Osteoblast (primary cell): ENCODE measurements around the gene ENTREP1. TPM values are rescaled to one million over a fixed set of nuclear protein-coding genes. Genes with fewer than 3 reads are reported as not detected.

Source experiments
- DNase-seq: peaks from one replicate; pipeline ENCODE4 v3.0.0; 2011; ENCODE audit warnings: low spot score, mixed read lengths; ENCODE audit not compliant: insufficient read length; ENCODE audit errors: missing footprints
- H2AFZ ChIP-seq: 2 replicates; pipeline ENCODE4 v1.6.0; 2011; ENCODE audit warnings: mild to moderate bottlenecking, low read length
- H3K27ac ChIP-seq: 2 replicates; pipeline ENCODE4 v1.5.1; 2011; ENCODE audit warnings: mild to moderate bottlenecking, low read depth, low read length, moderate library complexity
- H3K27me3 ChIP-seq: 2 replicates; pipeline ENCODE4 v1.6.0; 2012; ENCODE audit warnings: mild to moderate bottlenecking, control low read depth, inconsistent platforms, low read length, moderate library complexity; ENCODE audit not compliant: insufficient read depth
- H3K36me3 ChIP-seq: 2 replicates; pipeline ENCODE4 v1.5.1; 2011; ENCODE audit warnings: mild to moderate bottlenecking, low read length, control low read depth, moderate library complexity; ENCODE audit not compliant: insufficient read depth
- H3K4me1 ChIP-seq: 2 replicates; pipeline ENCODE4 v1.5.1; 2011; ENCODE audit warnings: mild to moderate bottlenecking, low read length, control low read depth, moderate library complexity; ENCODE audit not compliant: insufficient read depth
- H3K4me2 ChIP-seq: 2 replicates; pipeline ENCODE4 v1.6.0; 2011; ENCODE audit warnings: mild to moderate bottlenecking, low read length; ENCODE audit not compliant: insufficient read depth
- H3K4me3 ChIP-seq: fragments of 200-600 bp; sonication (generic); 3 replicates; pipeline ENCODE4 v1.5.1; 2012; ENCODE audit warnings: mild to moderate bottlenecking, low read length, inconsistent platforms; ENCODE audit not compliant: insufficient read depth
- H3K79me2 ChIP-seq: 2 replicates; pipeline ENCODE4 v1.6.0; 2012; ENCODE audit warnings: mild to moderate bottlenecking, low read length, control low read depth, inconsistent platforms; ENCODE audit not compliant: insufficient read depth
- H3K9me3 ChIP-seq: 2 replicates; pipeline ENCODE4 v1.5.1; 2011; ENCODE audit warnings: low read depth, low read length, control low read depth
- H4K20me1 ChIP-seq: 2 replicates; pipeline ENCODE4 v1.6.0; 2012; ENCODE audit warnings: mild to moderate bottlenecking, low read length, control low read depth; ENCODE audit not compliant: insufficient read depth
- CTCF ChIP-seq: IDR thresholded peaks from 2 replicates; pipeline ENCODE4 v1.5.1; 2011; ENCODE audit warnings: mild to moderate bottlenecking, low read depth, low read length, moderate library complexity; ENCODE audit errors: extremely low read depth
- total RNA-seq: library from RNA; depleted of rRNA; stranded (reverse); fragments of >200 nt; gene quantifications from 2 replicates; pipeline ENCODE4 v1.2.3, GENCODE V29; 2012

ENTREP1 gene
- total RNA-seq, 1 donor: under 0.01 TPM

DNA sequence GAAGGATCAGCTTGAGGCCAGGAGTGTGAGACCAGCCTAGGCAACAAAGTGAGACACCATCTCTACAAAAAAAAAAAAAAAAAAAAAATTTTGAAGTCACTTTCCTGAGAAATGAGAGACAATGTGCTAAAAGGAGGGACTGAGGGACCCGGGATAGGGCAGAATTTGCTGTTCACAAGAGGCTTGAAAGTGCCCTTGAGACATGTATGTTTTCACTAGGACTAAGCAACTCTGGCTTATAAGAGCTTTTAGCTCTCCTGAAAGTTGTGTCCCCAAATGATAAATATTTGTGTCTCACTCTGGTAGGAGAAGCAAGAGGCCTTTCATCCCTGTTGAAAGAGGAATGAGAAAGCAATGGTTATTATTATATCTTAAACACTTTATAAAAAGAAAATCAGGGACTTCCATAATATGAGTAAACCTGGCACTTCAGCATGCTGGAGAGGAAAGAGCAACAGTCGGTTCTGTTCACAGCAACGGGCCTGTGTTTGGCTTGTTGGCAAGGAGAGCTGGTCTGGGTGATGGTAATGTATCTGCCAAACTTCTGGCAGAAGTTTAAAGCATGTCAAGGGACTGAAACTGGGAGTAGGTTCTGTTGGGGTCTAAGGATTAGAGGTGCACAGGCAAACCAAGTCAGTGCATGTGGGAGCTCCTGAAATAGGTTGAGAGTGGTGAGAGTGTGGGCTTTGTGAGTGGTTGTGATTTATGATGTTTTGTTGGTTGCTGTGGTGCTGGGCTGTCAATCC, 32.2 kb downstream of the ENTREP1 start:
- no peaks in the 10 kb centered on the region for H3K9me3 ChIP-seq
- H3K27me3 ChIP-seq: peaks cover 9% of the 10 kb centered on the region
- H3K4me2 ChIP-seq: no peak overlapping the region
- TF ChIP-seq CTCF: no peak
- no peaks in the 10 kb centered on the region for H3K4me1 ChIP-seq
- H4K20me1 ChIP-seq: no peaks in the 10 kb centered on the region
- H3K36me3 ChIP-seq: no peaks in the 10 kb centered on the region
- H3K79me2 ChIP-seq: no peaks in the 10 kb centered on the region
- H2AFZ ChIP-seq: no peak overlapping the region
- H3K27ac ChIP-seq: no peak overlapping the region
- H3K4me3 ChIP-seq: no peak overlapping the region
- no peak for DNase-seq

DNA sequence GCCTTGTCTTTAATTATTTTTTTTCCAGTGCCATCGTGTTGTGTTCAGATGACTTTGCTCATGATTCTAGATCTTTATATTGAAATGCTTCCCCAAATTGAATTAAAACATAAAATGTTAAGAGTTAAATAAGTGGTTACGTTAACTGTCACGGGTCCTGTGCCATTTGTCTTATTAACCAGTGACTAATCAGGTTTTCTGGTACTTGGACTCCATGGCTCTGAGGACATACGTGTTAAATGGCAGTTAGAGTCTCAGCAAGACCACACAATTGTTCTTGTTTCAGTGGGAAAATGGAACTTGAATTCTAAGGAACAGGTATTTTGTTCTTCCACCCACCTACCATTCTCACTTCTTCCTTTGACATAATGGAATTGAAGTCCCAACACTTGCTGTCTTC, 32.8 kb downstream of the ENTREP1 start:
- TF ChIP-seq CTCF: no peak
- no peaks in the 10 kb centered on the region for H3K4me1 ChIP-seq
- no peak overlapping the region for H3K4me3 ChIP-seq
- no peak overlapping the region for H3K4me2 ChIP-seq
- no peak overlapping the region for H3K27ac ChIP-seq
- no peaks in the 10 kb centered on the region for H3K9me3 ChIP-seq
- H3K36me3 ChIP-seq: no peaks in the 10 kb centered on the region
- H2AFZ ChIP-seq: no peak overlapping the region
- no peak for DNase-seq
- H3K79me2 ChIP-seq: no peaks in the 10 kb centered on the region
- no peaks in the 10 kb centered on the region for H4K20me1 ChIP-seq
- peaks cover 9% of the 10 kb centered on the region for H3K27me3 ChIP-seq

GRCh38 chr9:69363191-69363590, 38.2 kb downstream of the ENTREP1 start:
- no peak for DNase-seq
- no peaks in the 10 kb centered on the region for H4K20me1 ChIP-seq
- no peak overlapping the region for H3K27ac ChIP-seq
- H3K4me3 ChIP-seq: no peak overlapping the region
- no peak overlapping the region for H3K4me2 ChIP-seq
- H3K4me1 ChIP-seq: no peaks in the 10 kb centered on the region
- no peak overlapping the region for H2AFZ ChIP-seq
- no peaks in the 10 kb centered on the region for H3K9me3 ChIP-seq
- H3K27me3 ChIP-seq: peaks cover 14% of the 10 kb centered on the region
- TF ChIP-seq CTCF: no peak
- no peaks in the 10 kb centered on the region for H3K36me3 ChIP-seq
- no peaks in the 10 kb centered on the region for H3K79me2 ChIP-seq

DNA sequence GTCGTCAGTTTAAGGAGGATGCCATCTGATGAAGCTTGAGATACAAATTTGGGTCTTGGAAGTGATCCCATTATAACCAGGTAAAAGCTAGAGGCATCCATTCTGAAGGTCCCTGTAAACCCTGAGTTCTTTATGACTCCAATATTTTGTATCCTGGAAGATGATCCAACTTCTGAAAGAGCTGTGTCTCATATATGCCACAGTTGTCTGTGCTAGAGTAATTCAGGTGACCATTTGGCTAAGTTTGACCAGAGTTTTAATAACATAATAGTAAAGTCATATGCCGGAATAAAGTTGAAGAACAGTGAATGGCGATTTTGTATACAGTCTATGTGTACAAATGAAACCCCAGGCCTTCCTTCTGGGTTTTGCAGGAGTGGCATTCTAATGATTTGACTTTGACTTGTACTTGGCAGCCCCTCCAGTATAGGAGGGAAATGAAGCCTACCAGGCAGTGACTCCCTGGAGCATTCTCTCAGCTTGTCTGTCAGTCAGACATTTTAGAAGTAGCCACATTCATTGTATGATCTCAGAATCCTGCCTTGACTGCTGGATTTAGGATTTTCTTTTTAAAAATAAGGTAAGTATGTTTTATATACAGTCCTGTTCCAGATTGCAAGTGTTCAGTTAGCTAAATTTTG, 39.6 kb downstream of the ENTREP1 start:
- Histone ChIP-seq H3K9me3 (no peaks in the 10 kb centered on the region), H3K4me2 (no peak overlapping the region), H3K4me1 (no peaks in the 10 kb centered on the region), H3K27ac (no peak overlapping the region), H3K4me3 (no peak overlapping the region), H2AFZ (no peak overlapping the region), H3K79me2 (no peaks in the 10 kb centered on the region), H3K36me3 (no peaks in the 10 kb centered on the region), H3K27me3 (peaks cover 11% of the 10 kb centered on the region), H4K20me1 (no peaks in the 10 kb centered on the region)
- DNase-seq: no peak
- TF ChIP-seq CTCF: no peak
